ENCODE measurements around the gene MAGI1.

The MAGI1 gene

GRCh38 chr3:66038726-66039589 lies at the start of gene MAGI1:
Gene MAGI1, minus strand, starts transcription at chr3:66038918. Its CDS starts 610 bp downstream, at chr3:66038308.
- no peaks in the 10 kb centered on the region for H3K36me3 Mint-ChIP-seq
- peak; percentile 54 for ATAC-seq
- peak within 1 kb of the TSS; percentile 77 for H3K4me3 Mint-ChIP-seq
- peak in 1 of 2 donors; percentile 59 for DNase-seq (ENCODE audit: low spot score in 2 of 2)
- H3K9me3 Mint-ChIP-seq = no peaks in the 10 kb centered on the region
- H3K27ac Mint-ChIP-seq = no peak within 1 kb of the TSS
- H3K4me1 Mint-ChIP-seq = peaks cover 20% of the 10 kb centered on the region

- H3K9me3 Mint-ChIP-seq = no peaks in the 10 kb centered on the region
- no peak overlapping the region for H3K27ac Mint-ChIP-seq
- no peaks in the 10 kb centered on the region for H3K4me1 Mint-ChIP-seq
- H3K36me3 Mint-ChIP-seq = no peaks in the 10 kb centered on the region
- no peak for ATAC-seq
- no peak for DNase-seq (ENCODE audit: low spot score in 2 of 2)
- no peak overlapping the region for H3K4me3 Mint-ChIP-seq
Observed at GRCh38 chr3:66083784-66084213, 45.1 kb upstream of the MAGI1 start.

GRCh38 chr3:66083096-66083678 lies 44.5 kb upstream of the MAGI1 start:
- DNase-seq (ENCODE audit: low spot score in 2 of 2) = no peak
- Mint-ChIP-seq H3K4me3 (no peak overlapping the region), H3K27ac (no peak overlapping the region), H3K4me1 (no peaks in the 10 kb centered on the region), H3K36me3 (no peaks in the 10 kb centered on the region), H3K9me3 (no peaks in the 10 kb centered on the region)
- peak; percentile 40 for ATAC-seq

- Mint-ChIP-seq H3K27ac (no peak overlapping the region), H3K36me3 (no peaks in the 10 kb centered on the region), H3K4me3 (no peak overlapping the region), H3K9me3 (no peaks in the 10 kb centered on the region), H3K4me1 (no peaks in the 10 kb centered on the region)
- peak; percentile 8 for ATAC-seq
- no peak for DNase-seq (ENCODE audit: low spot score in 2 of 2)
Observed at GRCh38 chr3:66082679-66083078, 44.0 kb upstream of the MAGI1 start.

- Mint-ChIP-seq H3K36me3 (no peaks in the 10 kb centered on the region), H3K4me1 (no peaks in the 10 kb centered on the region), H3K9me3 (no peaks in the 10 kb centered on the region), H3K4me3 (no peak overlapping the region), H3K27ac (no peak overlapping the region)
- ATAC-seq = no peak
- DNase-seq (ENCODE audit: low spot score in 2 of 2) = no peak
Observed at GRCh38 chr3:66080167-66080566, 41.4 kb upstream of the MAGI1 start.

GRCh38 chr3:66077973-66078372 lies 39.3 kb upstream of the MAGI1 start:
- ATAC-seq (no peak), DNase-seq (ENCODE audit: low spot score in 2 of 2) (no peak)
- no peaks in the 10 kb centered on the region for H3K9me3 Mint-ChIP-seq
- no peak overlapping the region for H3K27ac Mint-ChIP-seq
- no peaks in the 10 kb centered on the region for H3K4me1 Mint-ChIP-seq
- H3K36me3 Mint-ChIP-seq = no peaks in the 10 kb centered on the region
- no peak overlapping the region for H3K4me3 Mint-ChIP-seq

- Mint-ChIP-seq H3K27ac (no peak overlapping the region), H3K36me3 (no peaks in the 10 kb centered on the region), H3K9me3 (no peaks in the 10 kb centered on the region), H3K4me1 (no peaks in the 10 kb centered on the region), H3K4me3 (no peak overlapping the region)
- no peak for DNase-seq (ENCODE audit: low spot score in 2 of 2)
- no peak for ATAC-seq
Observed at GRCh38 chr3:66076861-66077470, 38.2 kb upstream of the MAGI1 start.

GRCh38 chr3:66075281-66075680 lies 36.6 kb upstream of the MAGI1 start:
- ATAC-seq (no peak), DNase-seq (ENCODE audit: low spot score in 2 of 2) (no peak)
- no peak overlapping the region for H3K27ac Mint-ChIP-seq
- no peaks in the 10 kb centered on the region for H3K4me1 Mint-ChIP-seq
- no peak overlapping the region for H3K4me3 Mint-ChIP-seq
- H3K9me3 Mint-ChIP-seq = no peaks in the 10 kb centered on the region
- no peaks in the 10 kb centered on the region for H3K36me3 Mint-ChIP-seq

GRCh38 chr3:66073464-66074141 lies 34.9 kb upstream of the MAGI1 start:
- peaks cover 7% of the 10 kb centered on the region for H3K9me3 Mint-ChIP-seq
- no peaks in the 10 kb centered on the region for H3K4me1 Mint-ChIP-seq
- H3K4me3 Mint-ChIP-seq = no peak overlapping the region
- DNase-seq (ENCODE audit: low spot score in 2 of 2) (no peak), ATAC-seq (no peak)
- no peak overlapping the region for H3K27ac Mint-ChIP-seq
- H3K36me3 Mint-ChIP-seq = no peaks in the 10 kb centered on the region

GRCh38 chr3:66068255-66068654 lies 29.5 kb upstream of the MAGI1 start:
- Mint-ChIP-seq H3K9me3 (peaks cover 11% of the 10 kb centered on the region), H3K27ac (no peak overlapping the region), H3K36me3 (no peaks in the 10 kb centered on the region), H3K4me1 (no peaks in the 10 kb centered on the region), H3K4me3 (no peak overlapping the region)
- DNase-seq (ENCODE audit: low spot score in 2 of 2) (no peak), ATAC-seq (no peak)

GRCh38 chr3:66066963-66067617 lies 28.4 kb upstream of the MAGI1 start:
- H3K4me3 Mint-ChIP-seq = no peak overlapping the region
- ATAC-seq (no peak), DNase-seq (ENCODE audit: low spot score in 2 of 2) (no peak)
- H3K4me1 Mint-ChIP-seq = no peaks in the 10 kb centered on the region
- H3K9me3 Mint-ChIP-seq = peaks cover 11% of the 10 kb centered on the region
- no peaks in the 10 kb centered on the region for H3K36me3 Mint-ChIP-seq
- no peak overlapping the region for H3K27ac Mint-ChIP-seq

GRCh38 chr3:66055289-66055688 lies 16.6 kb upstream of the MAGI1 start:
- Mint-ChIP-seq H3K4me3 (no peak overlapping the region), H3K4me1 (no peaks in the 10 kb centered on the region), H3K9me3 (no peaks in the 10 kb centered on the region), H3K36me3 (no peaks in the 10 kb centered on the region), H3K27ac (no peak overlapping the region)
- DNase-seq (ENCODE audit: low spot score in 2 of 2) (no peak), ATAC-seq (no peak)

GRCh38 chr3:66053550-66054094 lies 14.9 kb upstream of the MAGI1 start:
- H3K4me1 Mint-ChIP-seq = no peaks in the 10 kb centered on the region
- H3K4me3 Mint-ChIP-seq = no peak overlapping the region
- ATAC-seq = no peak
- DNase-seq (ENCODE audit: low spot score in 2 of 2) = no peak
- H3K9me3 Mint-ChIP-seq = no peaks in the 10 kb centered on the region
- no peak overlapping the region for H3K27ac Mint-ChIP-seq
- no peaks in the 10 kb centered on the region for H3K36me3 Mint-ChIP-seq

- ATAC-seq = no peak
- Mint-ChIP-seq H3K9me3 (no peaks in the 10 kb centered on the region), H3K4me1 (no peaks in the 10 kb centered on the region), H3K27ac (no peak overlapping the region), H3K4me3 (no peak overlapping the region), H3K36me3 (no peaks in the 10 kb centered on the region)
- no peak for DNase-seq (ENCODE audit: low spot score in 2 of 2)
Observed at GRCh38 chr3:66052721-66053549, 14.2 kb upstream of the MAGI1 start.
